GM12891 (cell line): ENCODE results near the gene LNX2.

ENCODE experiments used
- PAX5 ChIP-seq: IDR thresholded peaks from 2 replicates; pipeline ENCODE4 v1.6.1; 2011; ENCODE audit warnings: low read length, moderate library complexity, mild to moderate bottlenecking; ENCODE audit not compliant: insufficient read depth, severe bottlenecking
- POLR2A ChIP-seq: IDR thresholded peaks from 2 replicates; pipeline ENCODE4 v1.6.1; 2011; ENCODE audit warnings: low read depth, low read length, control low read depth

DNA sequence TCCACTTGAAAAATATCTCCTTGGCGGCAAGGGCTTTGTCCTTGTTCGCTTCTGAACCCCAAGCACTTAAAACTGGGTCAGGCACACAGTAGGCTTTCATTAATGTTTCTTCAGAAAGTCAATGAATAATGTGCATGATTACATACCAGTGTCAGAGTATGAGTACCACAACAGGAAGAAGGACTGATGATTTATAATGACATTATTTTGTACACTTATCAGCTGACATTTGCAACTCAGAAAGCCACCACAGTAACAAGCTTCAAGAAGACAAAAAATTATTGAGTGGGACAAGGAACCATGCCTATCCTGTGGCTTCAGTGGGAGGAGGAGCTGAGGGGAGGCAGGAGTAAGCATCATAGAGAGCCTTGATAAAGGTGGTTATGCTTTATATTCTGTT lies 11.3 kb upstream of the LNX2 start:
- TF ChIP-seq POLR2A: no peak
- TF ChIP-seq PAX5: no peak
